Measurements from ENCODE around the gene UBE2J1. TPM values are rescaled to one million over a fixed set of nuclear protein-coding genes. Genes with fewer than 3 reads are reported as not detected.

UBE2J1 gene
- total and polyA plus RNA-seq, 2 experiments from 2014 or later: 44.7 to 64.1 TPM

DNA sequence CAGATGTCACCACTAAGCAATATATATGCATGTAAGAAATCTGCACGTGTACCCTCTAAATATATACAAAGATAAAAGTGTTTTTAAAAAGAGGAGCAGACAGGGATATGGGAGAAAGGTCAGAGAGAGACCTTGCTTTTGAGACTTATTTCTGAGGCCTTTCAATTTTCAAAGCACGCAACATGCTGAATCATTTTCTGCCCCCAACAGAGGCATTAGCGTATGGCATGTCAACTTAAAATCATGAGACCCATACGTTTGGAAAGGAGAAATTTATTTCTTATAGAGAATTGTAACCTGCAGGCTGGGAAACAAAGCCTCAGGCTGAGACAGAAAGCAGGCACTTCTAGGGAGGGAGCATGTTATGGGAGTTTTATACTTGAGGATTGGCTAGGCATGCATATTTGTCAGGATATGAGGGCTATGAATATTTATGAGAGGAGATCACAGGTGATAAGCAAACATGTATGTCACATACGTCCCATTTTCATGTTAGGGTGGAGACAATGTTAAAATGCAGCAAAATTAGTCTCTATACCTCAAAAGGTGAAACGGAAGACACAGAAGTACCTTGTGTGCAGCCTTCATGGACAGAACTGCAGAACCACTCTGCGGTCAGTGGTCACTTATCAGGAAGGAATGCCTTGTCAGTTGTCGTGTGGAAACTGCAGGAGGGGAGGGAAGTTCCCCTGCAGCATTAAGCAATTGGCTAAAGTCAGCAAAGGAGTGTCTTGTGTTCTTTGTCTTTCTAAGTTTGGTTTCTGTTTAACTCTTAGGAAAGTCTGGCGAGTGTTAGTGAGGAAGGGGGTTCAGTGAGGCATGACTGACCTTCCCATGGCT, 31.2 kb downstream of the UBE2J1 start:
- peak; percentile 45 for DNase-seq (ENCODE audit: low spot score)
- 80% methylated on average over 9 of the region's 9 CpGs for WGBS (ENCODE audit: low lambda C conversion rate, missing lambda C conversion rate)
- H3K4me2 ChIP-seq: peak overlapping the region; percentile 62

DNA sequence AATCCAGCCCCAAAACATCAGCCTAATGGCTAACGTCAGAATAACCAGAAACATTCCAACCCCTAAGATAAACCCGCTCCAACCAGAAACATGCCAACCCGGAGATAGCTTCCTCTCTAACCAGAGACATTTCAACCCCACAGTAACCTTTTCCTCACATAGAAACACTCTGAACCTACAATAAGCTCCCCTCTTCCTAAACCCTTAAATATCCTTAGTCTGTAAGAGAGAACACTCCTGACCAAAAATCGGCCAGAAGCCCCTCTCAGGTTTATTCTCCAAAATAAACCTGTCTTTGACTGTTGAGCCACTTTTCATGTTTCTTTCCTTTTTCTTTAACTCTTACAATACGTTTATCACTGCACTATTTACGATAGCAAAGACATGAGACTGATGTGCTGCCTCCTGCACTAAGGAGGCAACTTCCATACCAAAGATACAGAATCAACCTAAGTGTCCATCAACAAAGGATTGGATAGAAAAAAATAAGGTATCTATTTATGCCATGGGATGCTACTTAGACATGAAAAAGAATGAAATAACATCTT, 32.4 kb downstream of the UBE2J1 start:
- Histone ChIP-seq H3K36me3 (replicated peaks; ENCODE audit: insufficient read depth, low read depth) (no peaks in the 10 kb centered on the region), H4K20me1 (ENCODE audit: insufficient read depth, poor library complexity, severe bottlenecking) (no peaks in the 10 kb centered on the region), H3K27me3 (no peaks in the 10 kb centered on the region), H3K27ac (no peak overlapping the region), H3K9me3 (ENCODE audit: low read depth) (no peaks in the 10 kb centered on the region), H3K4me3 (no peak overlapping the region), H3K4me2 (no peak overlapping the region), H2AFZ (no peak overlapping the region), H3K79me2 (peaks cover 6% of the 10 kb centered on the region), H3K4me1 (ENCODE audit: insufficient read depth) (peaks cover 7% of the 10 kb centered on the region), H3K9me2 (replicated peaks; ENCODE audit: insufficient read depth) (no peaks in the 10 kb centered on the region)
- TF ChIP-seq EZH2 (IDR thresholded peaks at IDR 0.05; ENCODE audit: borderline replicate concordance): no peak
- TF ChIP-seq, protein P1, sequence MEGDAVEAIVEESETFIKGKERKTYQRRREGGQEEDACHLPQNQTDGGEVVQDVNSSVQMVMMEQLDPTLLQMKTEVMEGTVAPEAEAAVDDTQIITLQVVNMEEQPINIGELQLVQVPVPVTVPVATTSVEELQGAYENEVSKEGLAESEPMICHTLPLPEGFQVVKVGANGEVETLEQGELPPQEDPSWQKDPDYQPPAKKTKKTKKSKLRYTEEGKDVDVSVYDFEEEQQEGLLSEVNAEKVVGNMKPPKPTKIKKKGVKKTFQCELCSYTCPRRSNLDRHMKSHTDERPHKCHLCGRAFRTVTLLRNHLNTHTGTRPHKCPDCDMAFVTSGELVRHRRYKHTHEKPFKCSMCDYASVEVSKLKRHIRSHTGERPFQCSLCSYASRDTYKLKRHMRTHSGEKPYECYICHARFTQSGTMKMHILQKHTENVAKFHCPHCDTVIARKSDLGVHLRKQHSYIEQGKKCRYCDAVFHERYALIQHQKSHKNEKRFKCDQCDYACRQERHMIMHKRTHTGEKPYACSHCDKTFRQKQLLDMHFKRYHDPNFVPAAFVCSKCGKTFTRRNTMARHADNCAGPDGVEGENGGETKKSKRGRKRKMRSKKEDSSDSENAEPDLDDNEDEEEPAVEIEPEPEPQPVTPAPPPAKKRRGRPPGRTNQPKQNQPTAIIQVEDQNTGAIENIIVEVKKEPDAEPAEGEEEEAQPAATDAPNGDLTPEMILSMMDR (IDR thresholded peaks at IDR 0.05; ENCODE audit: poor library complexity): no peak
- no peak for TF ChIP-seq EZH2phosphoT487 (IDR thresholded peaks at IDR 0.05; ENCODE audit: low read depth, severe bottlenecking, unreplicated experiment)
- DNase-seq (ENCODE audit: low spot score): no peak
- WGBS (ENCODE audit: low lambda C conversion rate, missing lambda C conversion rate): 94% methylated on average over 6 of the region's 6 CpGs

More for the DNA sequence above, 31.2 kb downstream of the UBE2J1 start:
- no peaks in the 10 kb centered on the region for H3K27me3 ChIP-seq
- peaks cover 7% of the 10 kb centered on the region for H3K4me1 ChIP-seq (ENCODE audit: insufficient read depth)
- peaks cover 6% of the 10 kb centered on the region for H3K79me2 ChIP-seq
- no peak overlapping the region for H2AFZ ChIP-seq
- no peaks in the 10 kb centered on the region for H3K9me2 ChIP-seq (replicated peaks; ENCODE audit: insufficient read depth)
- no peaks in the 10 kb centered on the region for H4K20me1 ChIP-seq (ENCODE audit: insufficient read depth, poor library complexity, severe bottlenecking)
- TF ChIP-seq EZH2phosphoT487 (IDR thresholded peaks at IDR 0.05; ENCODE audit: low read depth, severe bottlenecking, unreplicated experiment) (no peak), EZH2 (IDR thresholded peaks at IDR 0.05; ENCODE audit: borderline replicate concordance) (no peak)
- TF ChIP-seq, protein P1 (IDR thresholded peaks at IDR 0.05; ENCODE audit: poor library complexity): no peak
- no peaks in the 10 kb centered on the region for H3K36me3 ChIP-seq (replicated peaks; ENCODE audit: insufficient read depth, low read depth)
- no peaks in the 10 kb centered on the region for H3K9me3 ChIP-seq (ENCODE audit: low read depth)
- H3K27ac ChIP-seq: peak overlapping the region; percentile 75
- no peak overlapping the region for H3K4me3 ChIP-seq

DNA sequence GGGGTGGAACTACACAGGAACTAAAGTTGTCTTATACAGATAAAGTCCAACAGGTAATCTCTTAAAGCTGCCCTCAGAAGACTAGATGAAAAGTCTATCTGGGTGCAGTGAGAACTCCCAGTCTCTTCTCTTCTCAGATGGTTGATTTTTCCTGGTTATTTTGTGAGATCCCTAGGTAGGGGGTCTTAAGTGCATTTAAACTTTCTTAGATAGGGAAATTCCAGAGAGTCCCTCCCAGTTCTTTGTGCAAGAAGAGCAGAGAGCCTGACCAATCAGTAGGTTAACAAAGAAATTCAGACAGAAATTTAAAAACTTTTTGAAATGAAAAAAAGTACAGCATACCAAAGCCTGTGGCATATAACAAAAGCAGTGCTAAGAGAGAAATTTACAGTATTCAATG, 35.5 kb downstream of the UBE2J1 start:
- Histone ChIP-seq H3K4me2 (no peak overlapping the region), H3K4me1 (ENCODE audit: insufficient read depth) (peaks cover 13% of the 10 kb centered on the region), H3K79me2 (peaks cover 6% of the 10 kb centered on the region), H3K27me3 (no peaks in the 10 kb centered on the region), H3K9me2 (replicated peaks; ENCODE audit: insufficient read depth) (no peaks in the 10 kb centered on the region), H2AFZ (no peak overlapping the region), H3K36me3 (replicated peaks; ENCODE audit: insufficient read depth, low read depth) (no peaks in the 10 kb centered on the region), H3K27ac (no peak overlapping the region), H4K20me1 (ENCODE audit: insufficient read depth, poor library complexity, severe bottlenecking) (no peaks in the 10 kb centered on the region), H3K9me3 (ENCODE audit: low read depth) (no peaks in the 10 kb centered on the region), H3K4me3 (no peak overlapping the region)
- no peak for DNase-seq (ENCODE audit: low spot score)
- no peak for TF ChIP-seq EZH2phosphoT487 (IDR thresholded peaks at IDR 0.05; ENCODE audit: low read depth, severe bottlenecking, unreplicated experiment)

DNA sequence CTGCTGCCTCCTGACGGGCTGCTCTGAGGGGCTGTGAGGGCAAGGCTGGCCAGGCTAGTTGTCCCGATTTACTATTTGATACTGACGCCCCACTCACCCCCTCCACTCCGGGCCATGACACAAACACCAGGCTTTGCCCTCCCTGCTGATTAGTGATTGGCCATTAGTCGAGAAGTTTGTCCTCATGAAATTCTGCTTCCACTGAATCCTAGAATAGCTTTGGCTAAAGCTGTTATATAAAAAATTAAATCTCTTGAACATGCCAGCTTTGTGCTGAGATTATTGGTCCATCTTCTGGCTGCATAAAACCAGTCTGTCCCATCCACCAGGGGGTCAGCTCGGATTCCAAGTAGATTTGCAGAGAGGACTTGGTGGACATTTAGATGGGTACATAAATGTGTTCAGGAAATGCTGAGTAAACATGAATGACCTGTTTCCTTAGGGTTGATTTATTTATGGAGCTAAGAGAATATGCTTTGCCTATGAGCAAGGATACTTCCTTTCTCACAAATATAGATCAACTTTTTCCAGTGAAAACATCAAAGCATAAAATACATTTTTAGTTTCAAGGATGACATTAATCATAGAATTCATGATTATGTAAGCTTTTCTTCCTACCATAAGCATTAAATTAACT, 37.2 kb downstream of the UBE2J1 start, which contains the start of gene GABRR2:
TSS of gene GABRR2 (minus strand) at position 51 of the 637 bp plus-strand sequence. CDS start 134 bp downstream, outside the sequence.
- H3K9me3 ChIP-seq (ENCODE audit: low read depth): no peaks in the 10 kb centered on the region
- H3K9me2 ChIP-seq (replicated peaks; ENCODE audit: insufficient read depth): no peaks in the 10 kb centered on the region
- H3K4me2 ChIP-seq: no peak within 1 kb of the TSS
- no peaks in the 10 kb centered on the region for H3K36me3 ChIP-seq (replicated peaks; ENCODE audit: insufficient read depth, low read depth)
- TF ChIP-seq, protein P1 (IDR thresholded peaks at IDR 0.05; ENCODE audit: poor library complexity): no peak
- TF ChIP-seq EZH2phosphoT487 (IDR thresholded peaks at IDR 0.05; ENCODE audit: low read depth, severe bottlenecking, unreplicated experiment) (no peak), EZH2 (IDR thresholded peaks at IDR 0.05; ENCODE audit: borderline replicate concordance) (no peak)
- peaks cover 25% of the 10 kb centered on the region for H3K4me1 ChIP-seq (ENCODE audit: insufficient read depth)
- no peak within 1 kb of the TSS for H2AFZ ChIP-seq
- H3K27me3 ChIP-seq: no peaks in the 10 kb centered on the region
- DNase-seq (ENCODE audit: low spot score): no peak
- H3K79me2 ChIP-seq: peaks cover 6% of the 10 kb centered on the region
- H4K20me1 ChIP-seq (ENCODE audit: insufficient read depth, poor library complexity, severe bottlenecking): no peaks in the 10 kb centered on the region
- H3K4me3 ChIP-seq: no peak within 1 kb of the TSS
- H3K27ac ChIP-seq: no peak within 1 kb of the TSS
- 98% methylated on average over 6 of the region's 6 CpGs for WGBS (ENCODE audit: low lambda C conversion rate, missing lambda C conversion rate)

All from hepatocyte (in vitro differentiated cells).